Fibroblast of lung (primary cell): Measurements from ENCODE around the gene MOXD1. TPM values are rescaled to one million over a fixed set of nuclear protein-coding genes. Genes with fewer than 3 reads are reported as not detected.

Experiments used
- DNase-seq, 2 donors: peaks; one replicate each; pipeline versions ENCODE4 v3.0.0 to v3.0.0-alpha.2; 2010; ENCODE audit warnings: low read depth in 2 of 2
- H2AFZ ChIP-seq: 2 replicates; pipeline ENCODE4 v1.5.1; 2012; ENCODE audit warnings: low read length, control low read depth, inconsistent platforms
- H3K27ac ChIP-seq: 2 replicates; pipeline ENCODE4 v1.5.1; 2011; ENCODE audit warnings: low read length, control low read depth; ENCODE audit not compliant: insufficient read depth
- H3K27me3 ChIP-seq: 2 replicates; pipeline ENCODE4 v1.5.1; 2011; ENCODE audit warnings: mild to moderate bottlenecking, low read length; ENCODE audit not compliant: control insufficient read depth, insufficient read depth
- H3K36me3 ChIP-seq: 2 replicates; pipeline ENCODE4 v1.5.1; 2011; ENCODE audit warnings: low read length; ENCODE audit not compliant: control insufficient read depth, insufficient read depth
- H3K4me1 ChIP-seq: 2 replicates; pipeline ENCODE4 v1.5.1; 2011; ENCODE audit warnings: low read length; ENCODE audit not compliant: control insufficient read depth, insufficient read depth; ENCODE audit errors: extremely low read depth
- H3K4me2 ChIP-seq: 2 replicates; pipeline ENCODE4 v1.5.1; 2011; ENCODE audit warnings: low read length, control low read depth; ENCODE audit not compliant: insufficient read depth; ENCODE audit errors: extremely low read depth
- H3K4me3 ChIP-seq, 4 experiments: fragments of 200-600 bp in 1 of 4; sonication (generic) in 1 of 4; replicated peaks in 1 of 4; 2 replicates each; pipeline ENCODE4 v1.5.1; 2011 to 2016; ENCODE audit warnings: low read length in 4 of 4, low read depth in 3 of 4, mild to moderate bottlenecking in 3 of 4, control low read depth in 2 of 4, inconsistent platforms in 1 of 4, mixed read lengths in 1 of 4; ENCODE audit not compliant: insufficient read depth in 1 of 4; ENCODE audit errors: control extremely low read depth in 1 of 4
- H3K79me2 ChIP-seq: 2 replicates; pipeline ENCODE4 v1.5.1; 2012; ENCODE audit warnings: mild to moderate bottlenecking, low read length, inconsistent platforms; ENCODE audit not compliant: control insufficient read depth, insufficient read depth
- H3K9ac ChIP-seq: 2 replicates; pipeline ENCODE4 v1.5.1; 2011; ENCODE audit warnings: mild to moderate bottlenecking, low read length, control low read depth; ENCODE audit not compliant: insufficient read depth
- H3K9me3 ChIP-seq: 2 replicates; pipeline ENCODE4 v1.5.1; 2012; ENCODE audit warnings: low read depth, low read length; ENCODE audit not compliant: control insufficient read depth, insufficient read depth
- H4K20me1 ChIP-seq: 2 replicates; pipeline ENCODE4 v1.5.1; 2011; ENCODE audit warnings: low read length; ENCODE audit not compliant: control insufficient read depth, insufficient read depth; ENCODE audit errors: extremely low read depth
- CTCF ChIP-seq, 2 donors: IDR thresholded peaks in 1 of 2; conservative IDR thresholded peaks in 1 of 2; 1 replicate in 1 of 2; 2 replicates in 1 of 2; pipeline ENCODE4 v1.5.1; 2011 to 2012; ENCODE audit warnings: low read length in 2 of 2, control low read depth in 1 of 2, inconsistent platforms in 1 of 2, low read depth in 1 of 2, mild to moderate bottlenecking in 1 of 2
- EZH2 ChIP-seq: IDR thresholded peaks from 2 replicates; pipeline ENCODE4 v1.5.1; 2012; ENCODE audit warnings: low read length, control low read depth, mild to moderate bottlenecking; ENCODE audit errors: missing control alignments
- polyA plus RNA-seq, 2 donors: library from polyadenylated mRNA; depleted of rRNA in 1 of 2; stranded (reverse) in 1 of 2; unstranded in 1 of 2; fragments of >200 nt; gene quantifications; 2 replicates each; pipeline ENCODE4 v1.2.1, GENCODE V29; 2011 to 2012; ENCODE audit warnings: missing spikeins in 1 of 2
- total RNA-seq: library from RNA; depleted of rRNA; stranded (reverse); fragments of >200 nt; gene quantifications from 2 replicates; pipeline ENCODE4 v1.2.1, GENCODE V29; 2014

Gene MOXD1
- total and polyA plus RNA-seq, 2 donors (not counting 1 experiment from before 2014, with no cell fraction given) = 89.8 to 100 TPM

GRCh38 chr6:132365281-132365907 is 35.9 kb downstream of the MOXD1 start:
- Histone ChIP-seq H3K79me2 (no peaks in the 10 kb centered on the region), H3K4me1 (no peaks in the 10 kb centered on the region), H3K27ac (no peak overlapping the region), H3K9me3 (no peaks in the 10 kb centered on the region), H4K20me1 (no peaks in the 10 kb centered on the region), H3K36me3 (no peaks in the 10 kb centered on the region), H3K9ac (no peak overlapping the region), H3K4me3 (no peak overlapping the region), H3K4me2 (no peak overlapping the region), H2AFZ (no peak overlapping the region), H3K27me3 (no peaks in the 10 kb centered on the region)
- TF ChIP-seq CTCF (conservative IDR thresholded peaks at IDR 0.05 in 1 of 2, IDR thresholded peaks at IDR 0.05 in 1 of 2; ENCODE audit: low read depth in 1 of 2, low read length in 2 of 2) (no peak), EZH2 (no peak)
- DNase-seq = peak in 1 of 2 donors; percentile 87

- Histone ChIP-seq H4K20me1 (no peaks in the 10 kb centered on the region), H3K4me3 (no peak overlapping the region), H3K36me3 (no peaks in the 10 kb centered on the region), H3K27ac (no peak overlapping the region), H3K79me2 (no peaks in the 10 kb centered on the region), H2AFZ (no peak overlapping the region), H3K27me3 (no peaks in the 10 kb centered on the region), H3K4me1 (no peaks in the 10 kb centered on the region), H3K4me2 (no peak overlapping the region), H3K9me3 (no peaks in the 10 kb centered on the region), H3K9ac (no peak overlapping the region)
- no peak for TF ChIP-seq EZH2
- TF ChIP-seq CTCF (conservative IDR thresholded peaks at IDR 0.05 in 1 of 2, IDR thresholded peaks at IDR 0.05 in 1 of 2; ENCODE audit: low read depth in 1 of 2, low read length in 2 of 2) = no peak
- peak; percentile 14 to 27 for DNase-seq
Observed at GRCh38 chr6:132364306-132365074, 36.8 kb downstream of the MOXD1 start.

- H3K27ac ChIP-seq = no peak overlapping the region
- no peak overlapping the region for H3K4me3 ChIP-seq
- no peaks in the 10 kb centered on the region for H3K36me3 ChIP-seq
- H4K20me1 ChIP-seq = no peaks in the 10 kb centered on the region
- H3K79me2 ChIP-seq = no peaks in the 10 kb centered on the region
- no peak overlapping the region for H3K4me2 ChIP-seq
- TF ChIP-seq EZH2 (no peak), CTCF (conservative IDR thresholded peaks at IDR 0.05 in 1 of 2, IDR thresholded peaks at IDR 0.05 in 1 of 2; ENCODE audit: low read depth in 1 of 2, low read length in 2 of 2) (no peak)
- no peak overlapping the region for H3K9ac ChIP-seq
- peak in 1 of 2 donors; percentile 26 for DNase-seq
- no peaks in the 10 kb centered on the region for H3K9me3 ChIP-seq
- H3K4me1 ChIP-seq = no peaks in the 10 kb centered on the region
- H3K27me3 ChIP-seq = no peaks in the 10 kb centered on the region
- no peak overlapping the region for H2AFZ ChIP-seq
Observed at GRCh38 chr6:132362442-132363185, 38.7 kb downstream of the MOXD1 start.
